Inferior parietal cortex (tissue), 1 donor: ENCODE data around the gene NTM.

ENCODE experiments used
- DNase-seq: peaks from one replicate; pipeline ENCODE4 v3.0.0-alpha.2; 2016; ENCODE audit errors: extremely low spot score

The NTM gene

GRCh38 chr11:131955904-131956303 is 585.5 kb downstream of the NTM start:
- no peak for DNase-seq

- no peak for DNase-seq
These were observed 586.8 kb downstream of the NTM start for GRCh38 chr11:131957201-131957600.

GRCh38 chr11:131957875-131958274 is 587.5 kb downstream of the NTM start:
- no peak for DNase-seq

- no peak for DNase-seq
These were observed 592.4 kb downstream of the NTM start for GRCh38 chr11:131962818-131963217.

GRCh38 chr11:131964698-131965483 is 594.5 kb downstream of the NTM start:
- no peak for DNase-seq

- no peak for DNase-seq
These were observed 595.1 kb downstream of the NTM start for GRCh38 chr11:131965504-131965903.

GRCh38 chr11:131966667-131967066 is 596.3 kb downstream of the NTM start:
- no peak for DNase-seq

GRCh38 chr11:131969261-131969660 is 598.8 kb downstream of the NTM start:
- DNase-seq: no peak

- no peak for DNase-seq
These were observed 602.6 kb downstream of the NTM start for GRCh38 chr11:131973061-131973460.

- DNase-seq: no peak
These were observed 605.2 kb downstream of the NTM start for GRCh38 chr11:131975619-131976018.

GRCh38 chr11:131976021-131976420 is 605.6 kb downstream of the NTM start:
- no peak for DNase-seq

GRCh38 chr11:131977231-131977630 is 606.8 kb downstream of the NTM start:
- peak; percentile 54 for DNase-seq

- no peak for DNase-seq
These were observed 607.4 kb downstream of the NTM start for GRCh38 chr11:131977854-131978253.

GRCh38 chr11:131978351-131978750 is 607.9 kb downstream of the NTM start:
- no peak for DNase-seq

- DNase-seq: no peak
These were observed 608.9 kb downstream of the NTM start for GRCh38 chr11:131979364-131979763.

GRCh38 chr11:131980199-131980598 is 609.8 kb downstream of the NTM start:
- no peak for DNase-seq

GRCh38 chr11:131980888-131981668 is 610.7 kb downstream of the NTM start:
- peak; percentile 35 for DNase-seq

GRCh38 chr11:131982154-131982553 is 611.7 kb downstream of the NTM start:
- no peak for DNase-seq

GRCh38 chr11:131985846-131986301 is 615.5 kb downstream of the NTM start:
- DNase-seq: no peak

- no peak for DNase-seq
These were observed 617.3 kb downstream of the NTM start for GRCh38 chr11:131987703-131988102.

GRCh38 chr11:131991606-131992005 is 621.2 kb downstream of the NTM start:
- no peak for DNase-seq

- DNase-seq: no peak
These were observed 622.8 kb downstream of the NTM start for GRCh38 chr11:131993246-131993645.

GRCh38 chr11:131998020-131998419 is 627.6 kb downstream of the NTM start:
- no peak for DNase-seq
